Kidney epithelial cell (primary cell): ENCODE measurements around the gene REXO2. TPM values are rescaled to one million over a fixed set of nuclear protein-coding genes. Genes with fewer than 3 reads are reported as not detected.

Experiments
- DNase-seq: peaks from one replicate; pipeline ENCODE4 v3.0.0-alpha.2; 2010; ENCODE audit warnings: low read depth
- H3K27me3 ChIP-seq: 2 replicates; pipeline ENCODE4 v1.6.0; 2011; ENCODE audit warnings: low read length; ENCODE audit not compliant: control insufficient read depth, insufficient read depth
- H3K36me3 ChIP-seq: 2 replicates; pipeline ENCODE4 v1.5.1; 2011; ENCODE audit warnings: low read length; ENCODE audit not compliant: control insufficient read depth, insufficient read depth
- H3K4me3 ChIP-seq: 2 replicates; pipeline ENCODE4 v1.5.1; 2011; ENCODE audit warnings: low read depth, mild to moderate bottlenecking, control low read depth, low read length
- CTCF ChIP-seq: IDR thresholded peaks from 2 replicates; pipeline ENCODE4 v1.5.1; 2011; ENCODE audit warnings: mild to moderate bottlenecking, moderate library complexity, low read length, control low read depth, inconsistent platforms; ENCODE audit not compliant: insufficient read depth, poor library complexity, severe bottlenecking
- total RNA-seq: library from RNA; depleted of rRNA; stranded (reverse); fragments of >200 nt; gene quantifications from 2 replicates; pipeline ENCODE4 v1.2.3, GENCODE V29; 2015

REXO2 gene
- total RNA-seq, 1 donor from 2014 or later = 147 TPM

DNA sequence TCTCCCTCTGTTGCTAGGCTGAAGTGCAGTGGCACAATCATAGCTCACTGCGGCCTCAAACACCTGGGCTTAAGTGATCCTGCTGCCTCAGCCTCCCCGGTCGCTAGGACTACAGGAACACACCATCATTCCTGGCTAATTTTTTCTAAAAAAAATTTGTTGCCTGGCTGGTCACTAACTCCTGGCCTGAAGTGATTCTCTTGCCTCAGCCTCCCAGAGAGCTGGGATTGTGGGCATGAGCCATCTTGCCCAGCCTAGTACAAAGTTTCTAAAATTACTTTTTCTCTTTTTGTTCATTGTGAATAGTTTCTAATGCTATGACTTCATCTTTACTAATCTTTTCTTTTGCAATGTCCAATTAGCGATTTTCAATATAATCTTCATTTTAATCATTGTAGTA is 26.3 kb upstream of the REXO2 start:
- Histone ChIP-seq H3K36me3 (peaks cover 1% of the 10 kb centered on the region), H3K4me3 (no peak overlapping the region), H3K27me3 (no peaks in the 10 kb centered on the region)
- no peak for TF ChIP-seq CTCF
- no peak for DNase-seq

GRCh38 chr11:114413958-114414357 is 25.3 kb upstream of the REXO2 start:
- Histone ChIP-seq H3K27me3 (no peaks in the 10 kb centered on the region), H3K36me3 (peaks cover 1% of the 10 kb centered on the region), H3K4me3 (no peak overlapping the region)
- TF ChIP-seq CTCF = no peak
- no peak for DNase-seq

- no peak for DNase-seq
- Histone ChIP-seq H3K4me3 (no peak overlapping the region), H3K36me3 (no peaks in the 10 kb centered on the region), H3K27me3 (no peaks in the 10 kb centered on the region)
- no peak for TF ChIP-seq CTCF
Observed at GRCh38 chr11:114416441-114416961, 22.8 kb upstream of the REXO2 start.

DNA sequence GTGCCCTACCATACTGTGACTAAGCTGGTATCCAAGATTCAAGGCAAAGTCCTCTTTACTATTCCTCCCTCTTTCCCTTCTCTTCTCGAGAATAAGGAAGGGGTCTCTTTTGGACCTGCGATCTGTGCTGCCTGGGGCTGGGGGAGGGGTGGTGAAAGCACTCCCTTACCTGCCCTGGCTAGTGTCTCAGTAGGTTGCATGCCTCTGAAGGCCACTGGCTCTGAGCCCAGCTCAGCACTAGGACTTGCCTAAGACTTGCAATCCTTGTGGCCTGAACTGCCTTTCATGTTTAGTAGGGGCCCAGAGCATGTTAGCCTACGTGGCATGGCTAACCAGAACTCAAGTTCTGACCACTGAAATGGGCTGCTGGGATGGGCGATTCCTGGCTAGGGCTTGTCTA is 13.0 kb upstream of the REXO2 start:
- Histone ChIP-seq H3K36me3 (no peaks in the 10 kb centered on the region), H3K27me3 (no peaks in the 10 kb centered on the region), H3K4me3 (no peak overlapping the region)
- no peak for TF ChIP-seq CTCF
- no peak for DNase-seq

DNA sequence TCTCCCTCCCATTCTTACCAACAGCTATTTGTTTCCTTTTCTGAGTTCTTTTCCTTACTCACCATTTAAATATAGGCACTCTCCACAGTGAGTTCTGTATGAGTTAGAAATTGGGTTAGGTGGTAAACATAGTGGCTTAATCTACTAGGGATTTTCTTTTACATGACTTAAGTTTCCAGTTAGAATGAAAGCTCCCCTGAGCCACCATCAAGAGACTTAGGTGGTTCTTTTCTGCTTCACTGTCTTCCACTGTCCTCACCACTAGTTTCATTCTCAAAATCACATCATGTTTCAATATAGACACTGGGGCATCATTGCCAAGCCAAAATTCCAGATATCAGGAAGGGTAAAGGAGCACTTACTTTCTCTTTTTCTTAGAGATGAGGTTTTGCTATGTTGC is 9.0 kb upstream of the REXO2 start:
- TF ChIP-seq CTCF = no peak
- DNase-seq = no peak
- no peak overlapping the region for H3K4me3 ChIP-seq
- no peaks in the 10 kb centered on the region for H3K36me3 ChIP-seq
- no peaks in the 10 kb centered on the region for H3K27me3 ChIP-seq

GRCh38 chr11:114432893-114433292 is 6.4 kb upstream of the REXO2 start:
- H3K36me3 ChIP-seq = no peaks in the 10 kb centered on the region
- no peak overlapping the region for H3K4me3 ChIP-seq
- no peaks in the 10 kb centered on the region for H3K27me3 ChIP-seq
- DNase-seq = no peak
- TF ChIP-seq CTCF = no peak
